Pancreas (tissue), 10 donors: Measurements from ENCODE around the gene GPR31. TPM values are rescaled to one million over a fixed set of nuclear protein-coding genes. Genes with fewer than 3 reads are reported as not detected.

Experiments
- ATAC-seq, 4 donors: fragments of 200-7000 bp; cut with Tn5 transposase; one replicate each; pipeline versions ENCODE4 v1.8.0 to v1.9.1; 2020; ENCODE audit warnings: mild to moderate bottlenecking in 4 of 4, moderate library complexity in 4 of 4
- DNase-seq, 6 donors: peaks; one replicate each; pipeline ENCODE4 v3.0.0-alpha.2; 2020
- FAIRE-seq: peaks from 2 replicates; lab custom pipeline; 2012; peaks lifted over from hg19 to GRCh38; lab: Jason Lieb, UNC
- H3K27ac ChIP-seq, 4 donors: fragments of 200-600 bp; sonication (generic); 1 replicate in 3 of 4; 2 replicates in 1 of 4; pipeline versions ENCODE4 v1.5.0 to v1.8.0; 2020
- H3K27me3 ChIP-seq, 4 donors: fragments of 200-600 bp; one replicate each; pipeline ENCODE4 v1.8.0; 2021
- H3K36me3 ChIP-seq, 3 donors: fragments of 200-600 bp; sonication (generic) in 1 of 3; one replicate each; pipeline versions ENCODE4 v1.5.0 to v1.8.0; 2020 to 2021
- H3K4me1 ChIP-seq, 3 donors: fragments of 200-600 bp; one replicate each; pipeline ENCODE4 v1.8.0; 2021
- H3K4me3 ChIP-seq, 4 donors: fragments of 200-600 bp; sonication (generic) in 2 of 4; one replicate each; pipeline versions ENCODE4 v1.5.0 to v1.8.0; 2020 to 2021
- H3K9me3 ChIP-seq, 4 donors: fragments of 200-600 bp; one replicate each; pipeline ENCODE4 v1.8.0; 2021
- WGBS, 2 donors: extraction: QIAGEN DNeasy Blood & Tissue Kit; methylation state at CpG; one replicate each; pipeline ENCODE4 v1.1.7; 2013; 5-methylcytosine and 5-hydroxymethylcytosine counted together
- intact Hi-C, 3 donors: fragments of 100-400 bp; cut with DNase I; formaldehyde crosslinking; loops; one replicate each; pipeline versions ENCODE4 v1.11.1 to v1.14.2; 2022
- polyA plus RNA-seq, 2 donors: library from polyadenylated mRNA; stranded (reverse); fragments of 200-250 nt; gene quantifications; one replicate each; pipeline ENCODE4 v1.2.3, GENCODE V29; 2013
- total RNA-seq, 6 donors: library from RNA; stranded (reverse); fragmentation: NEBNext Ultra II Directional in 4 of 6; extraction: Animal tissue kit (Norgen Biotek cat#: 25700) in 4 of 6; gene quantifications; one replicate each; pipeline versions ENCODE4 v1.2.1 to v1.2.4, GENCODE V29; 2021 to 2023
- TF ChIP-seq, protein P1 (sequence below), 4 donors: fragments of 200-600 bp; sonication (generic) in 3 of 4; IDR thresholded peaks; one replicate each; pipeline versions ENCODE4 v1.5.0 to v1.8.0; 2021; ENCODE audit warnings: antibody characterized with exemption in 4 of 4
- donor health status: healthy with polysubstance abuse.
- donor health status: DM: no; HTN: no; CAD: no; lungs with moderate emphysema.
- donor health status: DM: no; HTN: no; CAD: no.
- donor health status: control.
- donor health status: control.
- donor health status: Bipolar disorder and iron deficiency.
- donor health status: DM: yes; HTN: yes; CAD: no.
- donor health status: DM: no; HTN: no; CAD: no.
- donor health status: DM: no; HTN: no; CAD: no.
- donor health status: DM: yes; HTN: yes; CAD: no.

The GPR31 gene
- total and polyA plus RNA-seq, 8 donors: not detected

DNA sequence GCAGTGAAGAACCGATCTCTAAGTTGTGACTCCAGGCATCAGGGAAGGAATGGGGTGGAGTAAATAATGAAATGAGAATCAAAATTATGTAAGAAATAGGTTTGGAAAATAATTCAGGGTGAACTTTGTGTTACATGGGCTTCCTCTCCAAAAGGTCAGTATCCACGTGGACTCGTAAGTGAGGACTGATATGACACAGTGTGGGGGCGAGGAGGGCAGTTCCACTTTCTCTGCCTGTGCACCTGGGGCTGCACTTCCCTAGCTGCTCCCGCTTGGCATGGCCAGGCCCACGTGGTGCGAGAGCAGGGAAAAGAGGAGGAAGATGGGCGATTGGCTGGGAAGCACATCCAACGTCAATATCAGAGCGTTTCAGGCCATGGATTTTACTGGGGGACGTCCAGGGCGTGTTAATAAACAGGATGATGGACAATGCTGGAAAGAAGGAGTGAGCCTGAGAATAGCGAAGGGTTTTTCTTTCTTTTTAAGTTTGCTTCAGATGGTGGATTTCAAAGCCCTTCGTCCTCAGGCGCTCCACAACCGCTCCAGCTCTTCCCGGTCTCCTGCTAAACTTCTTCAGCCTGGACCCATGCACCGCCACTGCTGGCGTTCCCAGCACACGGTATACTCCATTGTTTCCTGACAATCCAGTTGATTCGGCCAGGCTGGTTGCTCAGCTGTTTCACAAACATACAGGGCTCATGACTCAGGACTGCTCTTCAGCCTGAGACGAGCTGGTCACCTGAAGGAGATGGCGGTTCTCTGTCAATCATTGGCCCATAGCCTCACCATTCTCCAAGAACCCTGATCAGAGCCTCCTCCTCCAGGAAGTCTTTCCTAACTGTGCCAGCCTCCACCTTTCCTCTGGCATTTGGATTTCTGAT is 23.1 kb downstream of the GPR31 start:
- ATAC-seq: no peak
- Histone ChIP-seq H3K27ac (no peak overlapping the region), H3K9me3 (no peaks in the 10 kb centered on the region), H3K36me3 (no peaks in the 10 kb centered on the region), H3K4me3 (no peak overlapping the region), H3K4me1 (no peaks in the 10 kb centered on the region), H3K27me3 (no peaks in the 10 kb centered on the region)
- 73 to 82% methylated on average over 23 of the region's 23 CpGs for WGBS, 2 donors
- no peak for DNase-seq
- no peak for FAIRE-seq
- TF ChIP-seq, protein P1, sequence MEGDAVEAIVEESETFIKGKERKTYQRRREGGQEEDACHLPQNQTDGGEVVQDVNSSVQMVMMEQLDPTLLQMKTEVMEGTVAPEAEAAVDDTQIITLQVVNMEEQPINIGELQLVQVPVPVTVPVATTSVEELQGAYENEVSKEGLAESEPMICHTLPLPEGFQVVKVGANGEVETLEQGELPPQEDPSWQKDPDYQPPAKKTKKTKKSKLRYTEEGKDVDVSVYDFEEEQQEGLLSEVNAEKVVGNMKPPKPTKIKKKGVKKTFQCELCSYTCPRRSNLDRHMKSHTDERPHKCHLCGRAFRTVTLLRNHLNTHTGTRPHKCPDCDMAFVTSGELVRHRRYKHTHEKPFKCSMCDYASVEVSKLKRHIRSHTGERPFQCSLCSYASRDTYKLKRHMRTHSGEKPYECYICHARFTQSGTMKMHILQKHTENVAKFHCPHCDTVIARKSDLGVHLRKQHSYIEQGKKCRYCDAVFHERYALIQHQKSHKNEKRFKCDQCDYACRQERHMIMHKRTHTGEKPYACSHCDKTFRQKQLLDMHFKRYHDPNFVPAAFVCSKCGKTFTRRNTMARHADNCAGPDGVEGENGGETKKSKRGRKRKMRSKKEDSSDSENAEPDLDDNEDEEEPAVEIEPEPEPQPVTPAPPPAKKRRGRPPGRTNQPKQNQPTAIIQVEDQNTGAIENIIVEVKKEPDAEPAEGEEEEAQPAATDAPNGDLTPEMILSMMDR (IDR thresholded peaks at IDR 0.05): no peak
- intact Hi-C loops: no loop called here

DNA sequence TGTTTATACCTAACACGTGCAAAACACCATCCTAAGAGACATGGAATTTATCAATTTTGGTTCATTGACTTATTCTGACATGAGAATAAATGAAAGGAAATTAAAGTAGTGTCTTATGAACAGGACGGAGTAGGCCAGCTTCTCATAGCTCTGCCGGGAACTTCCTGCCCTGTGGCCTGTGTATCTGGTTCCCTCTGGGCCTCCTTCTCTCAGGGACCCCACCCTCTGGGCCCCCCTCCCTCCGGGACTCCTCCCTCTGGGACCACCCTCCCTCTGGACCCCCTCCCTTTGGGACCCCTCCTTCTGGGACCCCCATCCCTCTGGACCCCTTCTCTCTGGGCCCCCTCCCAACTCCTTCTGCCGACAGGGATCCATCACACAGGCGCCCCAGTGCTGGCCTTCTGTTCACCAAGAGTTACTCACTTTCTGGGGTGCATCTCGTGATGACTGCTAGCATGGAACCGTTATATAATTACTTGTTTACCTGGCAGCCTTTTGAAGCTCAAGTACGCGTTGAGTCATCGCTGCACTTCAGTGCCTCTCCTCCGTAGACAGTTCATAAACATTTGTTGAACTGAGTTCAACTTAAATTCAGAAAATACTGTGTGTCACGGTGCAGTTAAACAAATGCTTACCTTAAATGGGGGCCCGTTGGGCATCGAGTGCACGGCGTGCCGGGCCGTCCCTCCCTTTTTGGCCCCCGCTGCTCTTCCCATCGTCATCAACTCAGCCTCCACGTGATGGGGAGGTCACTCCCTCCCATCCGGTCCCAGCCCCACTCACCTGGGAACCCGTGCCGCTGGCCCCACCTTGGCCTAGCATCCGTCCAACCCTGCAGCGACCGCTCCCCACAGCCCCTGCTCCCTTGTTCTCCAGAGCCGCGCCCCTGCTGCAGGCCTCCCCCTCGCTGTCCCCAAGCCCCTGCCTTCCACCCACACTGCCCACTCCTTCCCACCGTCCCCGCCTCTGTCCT is 26.8 kb downstream of the GPR31 start:
- no peak for DNase-seq
- WGBS, 2 donors: 82 to 88% methylated on average over 33 of the region's 33 CpGs

GRCh38 chr6:167130008-167130677 is 27.6 kb downstream of the GPR31 start:
- no peaks in the 10 kb centered on the region for H3K9me3 ChIP-seq
- no peaks in the 10 kb centered on the region for H3K4me1 ChIP-seq
- FAIRE-seq (no peak), ATAC-seq (no peak), DNase-seq (no peak)
- 60 to 70% methylated on average over 6 of the region's 6 CpGs for WGBS, 2 donors
- H3K36me3 ChIP-seq: no peaks in the 10 kb centered on the region
- TF ChIP-seq, protein P1 (IDR thresholded peaks at IDR 0.05): no peak
- H3K27ac ChIP-seq: no peak overlapping the region
- intact Hi-C loops: no loop called here
- no peaks in the 10 kb centered on the region for H3K27me3 ChIP-seq
- H3K4me3 ChIP-seq: no peak overlapping the region

More for the DNA sequence above, 26.8 kb downstream of the GPR31 start:
- no peak overlapping the region for H3K27ac ChIP-seq
- no peaks in the 10 kb centered on the region for H3K27me3 ChIP-seq
- ATAC-seq (no peak), FAIRE-seq (no peak)
- TF ChIP-seq, protein P1 (IDR thresholded peaks at IDR 0.05): no peak
- no peaks in the 10 kb centered on the region for H3K36me3 ChIP-seq
- no peaks in the 10 kb centered on the region for H3K9me3 ChIP-seq
- H3K4me3 ChIP-seq: no peak overlapping the region
- intact Hi-C loops: no loop called here
- no peaks in the 10 kb centered on the region for H3K4me1 ChIP-seq

GRCh38 chr6:167129562-167129961 is 28.2 kb downstream of the GPR31 start:
- intact Hi-C loops: no loop called here
- DNase-seq: no peak
- Histone ChIP-seq H3K36me3 (no peaks in the 10 kb centered on the region), H3K4me1 (no peaks in the 10 kb centered on the region), H3K27ac (no peak overlapping the region), H3K4me3 (no peak overlapping the region), H3K27me3 (no peaks in the 10 kb centered on the region), H3K9me3 (no peaks in the 10 kb centered on the region)
- TF ChIP-seq, protein P1 (IDR thresholded peaks at IDR 0.05): no peak
- 55 to 75% methylated on average over 4 of the region's 4 CpGs for WGBS, 2 donors
- FAIRE-seq: no peak
- ATAC-seq: no peak
